HepG2 (cell line): ENCODE data around the gene SLC35B4. TPM values are rescaled to one million over a fixed set of nuclear protein-coding genes. Genes with fewer than 3 reads are reported as not detected.

Source experiments
- ATAC-seq: fragments of 200-7000 bp; cut with Tn5 transposase; 3 replicates; pipeline ENCODE4 v1.9.1; 2020; ENCODE audit warnings: mild to moderate bottlenecking, moderate library complexity
- BruUV-seq: library from RNA; stranded (reverse); fragments of 400-500 nt; replicated peaks from 2 replicates; lab custom pipeline; 2021; lab: Mats Ljungman, UMichigan
- CTCF ChIA-PET: fragments of 300-600 bp; formaldehyde crosslinking; extraction: SDS; loops from one replicate; lab custom pipeline; 2021; ENCODE audit warnings: low total read pairs, inconsistent platforms, low intra/inter-chr PET ratio; lab: Yijun Ruan, JAX
- POLR2A ChIA-PET: fragments of 350-600 bp; sonication (Branson Sonifier 250); formaldehyde crosslinking; loops from one replicate; lab custom pipeline; 2020; ENCODE audit warnings: antibody characterized with exemption, inconsistent platforms; lab: Yijun Ruan, JAX
- DNase-seq: peaks from one replicate; pipeline ENCODE4 v3.0.0-alpha.2; 2015; ENCODE audit warnings: low spot score
- FAIRE-seq: peaks from 3 replicates; lab custom pipeline; 2011; peaks lifted over from hg19 to GRCh38; lab: Jason Lieb, UNC
- H2AFZ ChIP-seq: one replicate; pipeline ENCODE4 v1.6.1; 2011; ENCODE audit warnings: low read length, inconsistent platforms
- H3K27ac ChIP-seq: fragments of 300-600 bp; 3 replicates; pipeline ENCODE4 v1.8.0; 2011; ENCODE audit warnings: mixed run types, mild to moderate bottlenecking, mixed read lengths, low read length, inconsistent platforms; ENCODE audit not compliant: insufficient read depth; ENCODE audit errors: extremely low read length
- H3K27me3 ChIP-seq, 2 experiments: fragments of 200-600 bp in 1 of 2; 2 replicates in 1 of 2; 3 replicates in 1 of 2; pipeline versions ENCODE4 v1.6.0 to v1.8.0; 2011; ENCODE audit warnings: low read length in 2 of 2, mild to moderate bottlenecking in 2 of 2, moderate library complexity in 2 of 2, inconsistent platforms in 1 of 2; ENCODE audit not compliant: insufficient read depth in 2 of 2, control insufficient read depth in 1 of 2
- H3K36me3 ChIP-seq, 2 experiments: fragments of 200-600 bp in 1 of 2; replicated peaks in 1 of 2; 2 replicates in 1 of 2; 3 replicates in 1 of 2; pipeline versions ENCODE4 v1.5.1 to v1.8.0; 2011; ENCODE audit warnings: low read length in 2 of 2, inconsistent platforms in 1 of 2; ENCODE audit not compliant: insufficient read depth in 2 of 2, control insufficient read depth in 1 of 2
- H3K4me1 ChIP-seq: 2 replicates; pipeline ENCODE4 v1.5.1; 2012; ENCODE audit warnings: low read length, inconsistent platforms; ENCODE audit not compliant: insufficient read depth
- H3K4me2 ChIP-seq: 2 replicates; pipeline ENCODE4 v1.6.0; 2011; ENCODE audit warnings: low read depth, low read length, inconsistent platforms
- H3K4me3 ChIP-seq, 3 experiments: fragments of 200-600 bp in 1 of 3; sonication (generic), shearing (Covaris generic) in 1 of 3; replicated peaks in 1 of 3; 2 replicates each; pipeline ENCODE4 v1.5.1; 2011 to 2016; ENCODE audit warnings: low read length in 3 of 3, inconsistent platforms in 2 of 3, low read depth in 2 of 3, mild to moderate bottlenecking in 2 of 3, control low read depth in 1 of 3, mixed read lengths in 1 of 3; ENCODE audit not compliant: insufficient read depth in 1 of 3
- H3K79me2 ChIP-seq: one replicate; pipeline ENCODE4 v1.6.1; 2011; ENCODE audit warnings: low read length, inconsistent platforms; ENCODE audit not compliant: insufficient read depth
- H3K9ac ChIP-seq: 2 replicates; pipeline ENCODE4 v1.6.0; 2011; ENCODE audit warnings: mild to moderate bottlenecking, low read depth, low read length, inconsistent platforms; ENCODE audit not compliant: insufficient read depth
- H3K9me3 ChIP-seq: 2 replicates; pipeline ENCODE4 v1.5.1; 2012; ENCODE audit warnings: mild to moderate bottlenecking, low read length
- H4K20me1 ChIP-seq: 2 replicates; pipeline ENCODE4 v1.6.0; 2011; ENCODE audit warnings: inconsistent platforms, mild to moderate bottlenecking, low read length, moderate library complexity; ENCODE audit not compliant: insufficient read depth
- ETV5 ChIP-seq: IDR thresholded peaks from 2 replicates; pipeline ENCODE4 v1.6.1; 2018; ENCODE audit warnings: missing biosample characterization, missing genetic modification reagents, inconsistent platforms, borderline replicate concordance
- IRF9 ChIP-seq: sonication (generic); formaldehyde crosslinking; IDR thresholded peaks from 2 replicates; pipeline ENCODE4 v1.8.0; 2022; ENCODE audit warnings: missing genetic modification reagents, mild to moderate bottlenecking, borderline replicate concordance
- KLF13 ChIP-seq: sonication (generic); formaldehyde crosslinking; IDR thresholded peaks from 2 replicates; pipeline ENCODE4 v1.4.0; 2020; ENCODE audit warnings: mild to moderate bottlenecking, missing genetic modification reagents
- SETDB1 ChIP-seq: sonication (generic); formaldehyde crosslinking; IDR thresholded peaks from 2 replicates; pipeline ENCODE4 v1.5.1; 2020; ENCODE audit warnings: missing genetic modification reagents, mild to moderate bottlenecking, borderline replicate concordance
- STAT6 ChIP-seq: sonication (generic); formaldehyde crosslinking; IDR thresholded peaks from 2 replicates; pipeline ENCODE4 v1.4.0; 2020; ENCODE audit warnings: missing genetic modification reagents, mild to moderate bottlenecking, borderline replicate concordance
- TRIM24 ChIP-seq: sonication (generic); formaldehyde crosslinking; IDR thresholded peaks from 2 replicates; pipeline ENCODE4 v1.8.0; 2022; ENCODE audit warnings: mild to moderate bottlenecking, missing genetic modification reagents
- ZFYVE20 ChIP-seq: sonication (generic); formaldehyde crosslinking; IDR thresholded peaks from 2 replicates; pipeline ENCODE4 v1.8.0; 2023; ENCODE audit warnings: low read depth, mild to moderate bottlenecking, moderate library complexity, missing genetic modification reagents, borderline replicate concordance
- ZNF891 ChIP-seq: sonication (generic); formaldehyde crosslinking; IDR thresholded peaks from 2 replicates; pipeline ENCODE4 v1.5.0; 2020; ENCODE audit warnings: mild to moderate bottlenecking, missing genetic modification reagents
- WGBS: methylation state at CpG from one replicate; pipeline ENCODE4 v1.1.6; 2017; ENCODE audit warnings: low lambda C conversion rate; 5-methylcytosine and 5-hydroxymethylcytosine counted together
- in situ Hi-C: cut with HindIII; loops from 2 replicates; pipeline ENCODE4 v1.10.0; 2017; ENCODE audit warnings: low pct_unique_long_range_greater_than_20kb; ENCODE audit not compliant: extremely low pct_ligation_motif_present
- intact Hi-C: fragments of 100-400 bp; cut with micrococcal nuclease; formaldehyde crosslinking; loops from one replicate; pipeline ENCODE4 v1.10.0; 2022; ENCODE audit not compliant: unreplicated experiment
- polyA plus RNA-seq, 8 experiments: library from polyadenylated mRNA; depleted of rRNA in 3 of 8; stranded (reverse) in 7 of 8; unstranded in 1 of 8; fragments of >200 nt; fragmentation: Illumina TruSeq in 4 of 8; extraction: Trizol in 4 of 8; gene quantifications; 2 replicates each; pipeline versions ENCODE4 v1.2.1 to v1.2.3, GENCODE V29; 2011 to 2016; ENCODE audit warnings: low read depth in 4 of 8, missing spikeins in 1 of 8, mixed read lengths in 1 of 8; ENCODE audit not compliant: insufficient read depth in 1 of 8
- total RNA-seq, 5 experiments: library from RNA; depleted of rRNA; stranded (reverse); fragments of >200 nt; fragmentation: Illumina TruSeq; extraction: Trizol; gene quantifications; 2 replicates each; pipeline ENCODE4 v1.2.3, GENCODE V29; 2016; ENCODE audit warnings: low read depth in 1 of 5

Gene SLC35B4
- total and polyA plus RNA-seq, 2 of the 13 experiments (the other 11 are each of a cell fraction or from before 2014, with no cell fraction given), result 17.1 to 17.8 TPM

GRCh38 chr7:134284952-134285351, 31.8 kb downstream of the SLC35B4 start (continued):
- TF ChIP-seq ETV5 (CRISPR knock-in tag), result no peak
- no peak for TF ChIP-seq ZNF891 (CRISPR knock-in tag)
- no peak for TF ChIP-seq IRF9 (CRISPR knock-in tag)
- no peak for TF ChIP-seq STAT6 (CRISPR knock-in tag)
- TF ChIP-seq ZFYVE20 (CRISPR knock-in tag), result no peak
- TF ChIP-seq SETDB1 (CRISPR knock-in tag), result no peak

- intact Hi-C loops (no loop called here), in situ Hi-C loops (no loop called here)
- TF ChIP-seq TRIM24 (CRISPR knock-in tag), result no peak
- no peak for TF ChIP-seq KLF13
- POLR2A ChIA-PET, result no interaction called here
- no peaks in the 10 kb centered on the region for H4K20me1 ChIP-seq
- H3K4me1 ChIP-seq, result no peaks in the 10 kb centered on the region
- no TSS peak for BruUV-seq
- no peak overlapping the region for H2AFZ ChIP-seq
- ATAC-seq (no peak), FAIRE-seq (no peak), DNase-seq (no peak)
- no peak overlapping the region for H3K27ac ChIP-seq
- no peaks in the 10 kb centered on the region for H3K79me2 ChIP-seq
- CTCF ChIA-PET, result no interaction called here
- no peaks in the 10 kb centered on the region for H3K9me3 ChIP-seq
- H3K4me3 ChIP-seq, result no peak overlapping the region
- no peak overlapping the region for H3K4me2 ChIP-seq
- 29% methylated on average over 6 of the region's 6 CpGs for WGBS
- H3K36me3 ChIP-seq, result no peaks in the 10 kb centered on the region
- H3K9ac ChIP-seq, result no peak overlapping the region
- H3K27me3 ChIP-seq, result no peaks in the 10 kb centered on the region
Observed at GRCh38 chr7:134284011-134284410, 32.7 kb downstream of the SLC35B4 start.
